ENCODE results near the gene PPM1L.

Gene PPM1L

DNA sequence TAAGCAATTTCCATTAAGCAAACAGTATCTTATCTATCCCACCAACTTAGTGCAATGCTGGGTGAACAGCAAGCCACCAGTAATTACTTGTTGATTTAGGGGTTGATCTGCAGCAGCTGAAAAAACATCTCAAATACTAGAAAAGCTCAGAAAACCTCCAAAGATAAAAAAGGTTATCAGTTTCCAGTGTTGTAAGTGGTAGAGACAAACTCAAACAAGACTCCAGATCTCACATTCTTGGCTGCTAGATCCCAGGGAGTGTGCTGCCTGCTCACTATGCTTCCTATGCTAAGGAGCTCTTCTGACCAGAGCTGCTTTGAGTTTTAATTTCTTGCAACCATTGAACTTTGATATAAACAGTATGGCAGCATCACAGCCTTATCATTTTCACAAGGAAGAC is 337.9 kb downstream of the PPM1L start:
- H3K27ac ChIP-seq (ENCODE audit: low read depth, low read length) = no peak overlapping the region
- H3K9me3 ChIP-seq (ENCODE audit: insufficient read depth, low read depth, low read length) = no peaks in the 10 kb centered on the region
- no peaks in the 10 kb centered on the region for H3K79me2 ChIP-seq (ENCODE audit: control insufficient read depth, insufficient read depth, low read length, poor library complexity)
- H2BK5ac ChIP-seq (ENCODE audit: low read depth, low read length, poor library complexity) = no peak overlapping the region
- no peak overlapping the region for H2BK12ac ChIP-seq (ENCODE audit: low read length)
- H3K18ac ChIP-seq (ENCODE audit: low read length) = no peak overlapping the region
- no peak for DNase-seq
- H3K14ac ChIP-seq (ENCODE audit: low read length) = no peak overlapping the region
- H3K4me1 ChIP-seq (ENCODE audit: control insufficient read depth in 1 of 2, insufficient read depth in 2 of 2, low read length in 2 of 2) = no peaks in the 10 kb centered on the region
- no peaks in the 10 kb centered on the region for H3K79me1 ChIP-seq (ENCODE audit: low read length)
- H4K12ac ChIP-seq (ENCODE audit: low read depth, low read length) = no peak overlapping the region
- no peak overlapping the region for H2AFZ ChIP-seq (ENCODE audit: insufficient read depth, low read length, poor library complexity)
- no peak overlapping the region for H4K8ac ChIP-seq (ENCODE audit: low read depth, low read length)
- H3K9ac ChIP-seq (ENCODE audit: low read length) = no peak overlapping the region
- H3K4me2 ChIP-seq (ENCODE audit: low read length) = no peak overlapping the region
- no peak overlapping the region for H4K91ac ChIP-seq (ENCODE audit: low read depth, low read length)
- H3K36me3 ChIP-seq (ENCODE audit: control insufficient read depth in 1 of 2, insufficient read depth in 2 of 2, low read length in 2 of 2) = peaks cover 2% of the 10 kb centered on the region in 2 experiments
- H3K27me3 ChIP-seq (ENCODE audit: insufficient read depth, low read length) = no peaks in the 10 kb centered on the region
- H3K4ac ChIP-seq (ENCODE audit: low read depth, low read length) = no peak overlapping the region
- no peak overlapping the region for H3K4me3 ChIP-seq (ENCODE audit: low read depth, low read length)
- H3K23ac ChIP-seq (ENCODE audit: low read length) = no peak overlapping the region
- H2AK5ac ChIP-seq (ENCODE audit: low read length) = no peak overlapping the region
- H2BK120ac ChIP-seq (ENCODE audit: insufficient read depth, low read length, poor library complexity) = no peak overlapping the region

GRCh38 chr3:161096771-161097367 is 340.8 kb downstream of the PPM1L start:
- Histone ChIP-seq H3K4me1 (ENCODE audit: control insufficient read depth in 1 of 2, insufficient read depth in 2 of 2, low read length in 2 of 2) (no peaks in the 10 kb centered on the region), H3K9ac (ENCODE audit: low read length) (no peak overlapping the region), H2BK5ac (ENCODE audit: low read depth, low read length, poor library complexity) (no peak overlapping the region), H2AK5ac (ENCODE audit: low read length) (no peak overlapping the region), H2BK120ac (ENCODE audit: insufficient read depth, low read length, poor library complexity) (no peak overlapping the region), H3K4ac (ENCODE audit: low read depth, low read length) (no peak overlapping the region), H3K4me3 (ENCODE audit: low read depth, low read length) (no peak overlapping the region), H4K8ac (ENCODE audit: low read depth, low read length) (no peak overlapping the region), H2AFZ (ENCODE audit: insufficient read depth, low read length, poor library complexity) (no peak overlapping the region), H4K12ac (ENCODE audit: low read depth, low read length) (no peak overlapping the region), H3K36me3 (ENCODE audit: control insufficient read depth in 1 of 2, insufficient read depth in 2 of 2, low read length in 2 of 2) (peaks cover 2 to 3% of the 10 kb centered on the region in 2 experiments), H2BK12ac (ENCODE audit: low read length) (no peak overlapping the region), H3K27ac (ENCODE audit: low read depth, low read length) (no peak overlapping the region), H3K9me3 (ENCODE audit: insufficient read depth, low read depth, low read length) (no peaks in the 10 kb centered on the region), H3K14ac (ENCODE audit: low read length) (no peak overlapping the region), H3K27me3 (ENCODE audit: insufficient read depth, low read length) (no peaks in the 10 kb centered on the region), H4K91ac (ENCODE audit: low read depth, low read length) (no peak overlapping the region), H3K79me1 (ENCODE audit: low read length) (no peaks in the 10 kb centered on the region), H3K4me2 (ENCODE audit: low read length) (no peak overlapping the region), H3K18ac (ENCODE audit: low read length) (no peak overlapping the region), H3K79me2 (ENCODE audit: control insufficient read depth, insufficient read depth, low read length, poor library complexity) (no peaks in the 10 kb centered on the region), H3K23ac (ENCODE audit: low read length) (no peak overlapping the region)
- peak in 1 of 2 donors; percentile 40 for DNase-seq
- no CpG with 5 or more reads among the region's 7 CpGs for WGBS (ENCODE audit: extremely low coverage, insufficient coverage, insufficient read length)

DNA sequence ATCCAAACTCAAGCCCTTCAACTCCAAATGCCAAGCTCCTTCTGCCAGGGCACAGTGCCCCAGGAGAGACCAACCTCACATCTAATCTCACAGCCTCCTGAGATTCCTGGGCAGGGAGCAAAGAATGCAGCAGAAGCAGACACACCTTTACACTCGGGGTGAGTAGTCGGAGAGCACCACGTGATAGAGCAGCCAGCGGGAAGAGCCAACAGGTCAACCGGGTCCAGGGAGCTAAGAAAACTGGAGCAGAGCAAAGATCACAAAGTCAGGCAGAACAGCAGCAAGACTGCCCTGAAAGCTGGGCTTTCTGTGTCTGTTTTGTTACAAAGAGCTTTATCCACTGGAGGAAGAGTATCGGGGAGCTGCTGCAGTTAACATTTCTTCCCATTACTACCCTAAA is 345.0 kb downstream of the PPM1L start:
- Histone ChIP-seq H3K4me3 (ENCODE audit: low read depth, low read length) (no peak overlapping the region), H2AK5ac (ENCODE audit: low read length) (no peak overlapping the region), H3K4ac (ENCODE audit: low read depth, low read length) (no peak overlapping the region), H3K79me1 (ENCODE audit: low read length) (peaks cover 8% of the 10 kb centered on the region), H3K79me2 (ENCODE audit: control insufficient read depth, insufficient read depth, low read length, poor library complexity) (peaks cover 4% of the 10 kb centered on the region), H2AFZ (ENCODE audit: insufficient read depth, low read length, poor library complexity) (no peak overlapping the region), H3K4me2 (ENCODE audit: low read length) (no peak overlapping the region), H2BK5ac (ENCODE audit: low read depth, low read length, poor library complexity) (no peak overlapping the region), H3K4me1 (ENCODE audit: control insufficient read depth in 1 of 2, insufficient read depth in 2 of 2, low read length in 2 of 2) (peaks cover 4 to 8% of the 10 kb centered on the region in 2 experiments), H3K23ac (ENCODE audit: low read length) (no peak overlapping the region), H4K12ac (ENCODE audit: low read depth, low read length) (no peak overlapping the region), H3K9me3 (ENCODE audit: insufficient read depth, low read depth, low read length) (no peaks in the 10 kb centered on the region), H3K36me3 (ENCODE audit: control insufficient read depth in 1 of 2, insufficient read depth in 2 of 2, low read length in 2 of 2) (peaks cover 2 to 3% of the 10 kb centered on the region in 2 experiments), H3K27ac (ENCODE audit: low read depth, low read length) (no peak overlapping the region), H4K8ac (ENCODE audit: low read depth, low read length) (no peak overlapping the region), H2BK12ac (ENCODE audit: low read length) (no peak overlapping the region), H3K27me3 (ENCODE audit: insufficient read depth, low read length) (no peaks in the 10 kb centered on the region), H4K91ac (ENCODE audit: low read depth, low read length) (no peak overlapping the region), H3K9ac (ENCODE audit: low read length) (no peak overlapping the region), H2BK120ac (ENCODE audit: insufficient read depth, low read length, poor library complexity) (no peak overlapping the region), H3K18ac (ENCODE audit: low read length) (no peak overlapping the region), H3K14ac (ENCODE audit: low read length) (no peak overlapping the region)
- peak in 1 of 2 donors; percentile 15 for DNase-seq
- WGBS (ENCODE audit: extremely low coverage, insufficient coverage, insufficient read length) = no CpG with 5 or more reads among the region's 6 CpGs

- H3K79me1 ChIP-seq (ENCODE audit: low read length) = peaks cover 8% of the 10 kb centered on the region
- H2AFZ ChIP-seq (ENCODE audit: insufficient read depth, low read length, poor library complexity) = no peak overlapping the region
- H3K4me1 ChIP-seq (ENCODE audit: control insufficient read depth in 1 of 2, insufficient read depth in 2 of 2, low read length in 2 of 2) = peaks cover 4 to 8% of the 10 kb centered on the region in 2 experiments
- H3K23ac ChIP-seq (ENCODE audit: low read length) = no peak overlapping the region
- no peak overlapping the region for H4K12ac ChIP-seq (ENCODE audit: low read depth, low read length)
- H3K27me3 ChIP-seq (ENCODE audit: insufficient read depth, low read length) = no peaks in the 10 kb centered on the region
- no CpG with 5 or more reads among the region's 3 CpGs for whole genome bisulfite sequencing (ENCODE audit: extremely low coverage, insufficient coverage, insufficient read length)
- H2BK120ac ChIP-seq (ENCODE audit: insufficient read depth, low read length, poor library complexity) = no peak overlapping the region
- no peak overlapping the region for H3K4ac ChIP-seq (ENCODE audit: low read depth, low read length)
- no peak overlapping the region for H2BK12ac ChIP-seq (ENCODE audit: low read length)
- peaks cover 4% of the 10 kb centered on the region for H3K79me2 ChIP-seq (ENCODE audit: control insufficient read depth, insufficient read depth, low read length, poor library complexity)
- no peaks in the 10 kb centered on the region for H3K9me3 ChIP-seq (ENCODE audit: insufficient read depth, low read depth, low read length)
- no peak for DNase-seq
- H4K91ac ChIP-seq (ENCODE audit: low read depth, low read length) = no peak overlapping the region
- no peak overlapping the region for H3K9ac ChIP-seq (ENCODE audit: low read length)
- H4K8ac ChIP-seq (ENCODE audit: low read depth, low read length) = no peak overlapping the region
- H2BK5ac ChIP-seq (ENCODE audit: low read depth, low read length, poor library complexity) = no peak overlapping the region
- H3K4me3 ChIP-seq (ENCODE audit: low read depth, low read length) = no peak overlapping the region
- H2AK5ac ChIP-seq (ENCODE audit: low read length) = no peak overlapping the region
- H3K18ac ChIP-seq (ENCODE audit: low read length) = no peak overlapping the region
- no peak overlapping the region for H3K4me2 ChIP-seq (ENCODE audit: low read length)
- no peak overlapping the region for H3K27ac ChIP-seq (ENCODE audit: low read depth, low read length)
- H3K36me3 ChIP-seq (ENCODE audit: control insufficient read depth in 1 of 2, insufficient read depth in 2 of 2, low read length in 2 of 2) = peaks cover 2 to 3% of the 10 kb centered on the region in 2 experiments
- no peak overlapping the region for H3K14ac ChIP-seq (ENCODE audit: low read length)
Measured at GRCh38 chr3:161101609-161102008, 345.6 kb downstream of the PPM1L start.

All from trophoblast cell (in vitro differentiated cells and primary cell).